PFSK-1 (cell line): ENCODE data around the gene HOXB9.

ENCODE experiments used
- FOXP2 ChIP-seq: optimal IDR thresholded peaks from 2 replicates; pipeline ENCODE3; 2011; ENCODE audit warnings: borderline replicate concordance, control low read depth, inconsistent platforms; ENCODE audit not compliant: insufficient read depth; ENCODE audit errors: extremely low read length, extremely low read depth
- POLR2AphosphoS5 ChIP-seq: IDR thresholded peaks from 2 replicates; pipeline ENCODE4 v1.6.1; 2012; ENCODE audit warnings: low read depth, mild to moderate bottlenecking, control low read depth, low read length, moderate library complexity
- SIN3A ChIP-seq: IDR thresholded peaks from 2 replicates; pipeline ENCODE4 v1.6.1; 2012; ENCODE audit warnings: mild to moderate bottlenecking, low read length, moderate library complexity, borderline replicate concordance; ENCODE audit not compliant: insufficient read depth
- TAF1 ChIP-seq: IDR thresholded peaks from 2 replicates; pipeline ENCODE4 v1.6.1; 2012; ENCODE audit warnings: low read length, control low read depth, borderline replicate concordance; ENCODE audit not compliant: insufficient read depth
- TF ChIP-seq, protein P1 (sequence below), 2 experiments: IDR thresholded peaks; 2 replicates each; pipeline versions ENCODE4 v1.6.1 to v1.8.0; 2011 to 2012; ENCODE audit warnings: low read depth in 2 of 2, low read length in 2 of 2, control low read depth in 1 of 2, inconsistent platforms in 1 of 2, mild to moderate bottlenecking in 1 of 2, moderate library complexity in 1 of 2; ENCODE audit not compliant: insufficient read depth in 1 of 2

Gene HOXB9

DNA sequence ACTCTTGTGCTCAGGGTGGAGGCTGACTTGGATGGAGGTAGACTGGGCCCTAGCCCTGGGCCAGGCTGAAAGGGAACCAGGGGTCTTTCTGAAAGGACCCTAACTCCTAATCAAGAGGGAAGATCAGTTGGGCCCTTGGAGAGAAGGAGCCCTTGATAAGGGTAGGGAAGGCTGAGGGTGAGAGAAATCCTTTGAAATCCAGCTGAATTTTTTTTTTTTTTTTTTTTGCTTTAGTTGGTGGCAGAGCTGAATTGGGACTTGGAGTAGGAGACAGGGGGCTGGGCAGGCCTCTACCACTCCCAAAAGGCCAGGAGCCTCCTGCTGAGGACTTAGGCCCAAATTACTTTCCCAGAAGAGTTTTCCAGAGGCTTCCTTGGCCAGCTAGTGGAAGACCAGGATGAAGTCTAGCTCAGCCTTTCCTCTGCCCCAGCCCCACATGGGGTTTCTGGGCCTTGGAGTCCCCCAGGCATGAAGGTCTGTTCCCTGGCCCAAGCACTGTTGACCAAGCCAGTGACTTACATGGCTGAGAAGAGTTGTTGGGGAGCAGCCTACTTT lies 35.5 kb downstream of the HOXB9 start:
- TF ChIP-seq TAF1 (no peak), POLR2AphosphoS5 (no peak)

DNA sequence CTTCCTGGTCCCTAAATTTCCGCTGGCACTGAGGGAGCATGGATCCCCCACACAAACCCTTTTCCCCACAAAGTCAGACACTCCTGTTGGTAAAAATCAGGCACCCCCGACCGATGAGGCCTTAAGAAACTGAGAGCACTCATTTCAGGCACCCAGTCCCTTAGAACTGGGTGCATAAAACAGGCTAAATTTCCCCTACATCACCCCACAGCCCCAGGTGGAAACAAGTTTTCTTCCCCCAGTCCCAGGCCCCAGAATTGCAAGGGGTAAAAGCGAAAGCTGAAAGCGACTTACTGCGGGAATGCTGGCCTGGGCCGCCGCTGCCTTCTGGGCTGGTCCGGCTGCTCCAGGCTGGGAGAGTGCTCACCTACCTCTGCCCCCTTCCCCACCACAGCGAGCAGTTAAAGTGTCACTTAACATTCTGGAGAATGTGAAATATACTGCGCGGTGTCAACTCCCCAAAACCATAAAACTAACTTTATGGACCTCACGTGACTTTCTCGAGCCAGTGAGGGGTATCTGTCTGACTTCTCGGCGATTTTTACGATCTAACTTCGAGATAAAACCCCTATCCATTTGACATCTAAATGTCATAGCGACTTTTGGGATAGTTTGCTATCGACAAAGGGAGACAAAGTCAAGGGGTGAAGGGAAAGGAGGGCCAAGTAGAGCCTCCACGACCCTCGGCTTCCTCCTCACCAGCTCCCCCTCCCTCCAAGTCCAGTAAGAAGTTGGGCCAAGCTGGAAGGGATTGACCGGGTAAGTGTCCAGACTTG lies 36.1 kb downstream of the HOXB9 start, which contains the start of gene HOXB3:
HOXB3 (minus strand) TSS at position 411 of the 776 bp plus-strand sequence. CDS start 37,767 bp downstream, outside the sequence.
- no peak for TF ChIP-seq TAF1
- no peak for TF ChIP-seq SIN3A
- TF ChIP-seq, protein P1, sequence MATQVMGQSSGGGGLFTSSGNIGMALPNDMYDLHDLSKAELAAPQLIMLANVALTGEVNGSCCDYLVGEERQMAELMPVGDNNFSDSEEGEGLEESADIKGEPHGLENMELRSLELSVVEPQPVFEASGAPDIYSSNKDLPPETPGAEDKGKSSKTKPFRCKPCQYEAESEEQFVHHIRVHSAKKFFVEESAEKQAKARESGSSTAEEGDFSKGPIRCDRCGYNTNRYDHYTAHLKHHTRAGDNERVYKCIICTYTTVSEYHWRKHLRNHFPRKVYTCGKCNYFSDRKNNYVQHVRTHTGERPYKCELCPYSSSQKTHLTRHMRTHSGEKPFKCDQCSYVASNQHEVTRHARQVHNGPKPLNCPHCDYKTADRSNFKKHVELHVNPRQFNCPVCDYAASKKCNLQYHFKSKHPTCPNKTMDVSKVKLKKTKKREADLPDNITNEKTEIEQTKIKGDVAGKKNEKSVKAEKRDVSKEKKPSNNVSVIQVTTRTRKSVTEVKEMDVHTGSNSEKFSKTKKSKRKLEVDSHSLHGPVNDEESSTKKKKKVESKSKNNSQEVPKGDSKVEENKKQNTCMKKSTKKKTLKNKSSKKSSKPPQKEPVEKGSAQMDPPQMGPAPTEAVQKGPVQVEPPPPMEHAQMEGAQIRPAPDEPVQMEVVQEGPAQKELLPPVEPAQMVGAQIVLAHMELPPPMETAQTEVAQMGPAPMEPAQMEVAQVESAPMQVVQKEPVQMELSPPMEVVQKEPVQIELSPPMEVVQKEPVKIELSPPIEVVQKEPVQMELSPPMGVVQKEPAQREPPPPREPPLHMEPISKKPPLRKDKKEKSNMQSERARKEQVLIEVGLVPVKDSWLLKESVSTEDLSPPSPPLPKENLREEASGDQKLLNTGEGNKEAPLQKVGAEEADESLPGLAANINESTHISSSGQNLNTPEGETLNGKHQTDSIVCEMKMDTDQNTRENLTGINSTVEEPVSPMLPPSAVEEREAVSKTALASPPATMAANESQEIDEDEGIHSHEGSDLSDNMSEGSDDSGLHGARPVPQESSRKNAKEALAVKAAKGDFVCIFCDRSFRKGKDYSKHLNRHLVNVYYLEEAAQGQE (IDR thresholded peaks at IDR 0.05; ENCODE audit: insufficient read depth in 1 of 2, low read depth in 2 of 2, low read length in 2 of 2), result no peak
- no peak for TF ChIP-seq POLR2AphosphoS5
- TF ChIP-seq FOXP2, result no peak

DNA sequence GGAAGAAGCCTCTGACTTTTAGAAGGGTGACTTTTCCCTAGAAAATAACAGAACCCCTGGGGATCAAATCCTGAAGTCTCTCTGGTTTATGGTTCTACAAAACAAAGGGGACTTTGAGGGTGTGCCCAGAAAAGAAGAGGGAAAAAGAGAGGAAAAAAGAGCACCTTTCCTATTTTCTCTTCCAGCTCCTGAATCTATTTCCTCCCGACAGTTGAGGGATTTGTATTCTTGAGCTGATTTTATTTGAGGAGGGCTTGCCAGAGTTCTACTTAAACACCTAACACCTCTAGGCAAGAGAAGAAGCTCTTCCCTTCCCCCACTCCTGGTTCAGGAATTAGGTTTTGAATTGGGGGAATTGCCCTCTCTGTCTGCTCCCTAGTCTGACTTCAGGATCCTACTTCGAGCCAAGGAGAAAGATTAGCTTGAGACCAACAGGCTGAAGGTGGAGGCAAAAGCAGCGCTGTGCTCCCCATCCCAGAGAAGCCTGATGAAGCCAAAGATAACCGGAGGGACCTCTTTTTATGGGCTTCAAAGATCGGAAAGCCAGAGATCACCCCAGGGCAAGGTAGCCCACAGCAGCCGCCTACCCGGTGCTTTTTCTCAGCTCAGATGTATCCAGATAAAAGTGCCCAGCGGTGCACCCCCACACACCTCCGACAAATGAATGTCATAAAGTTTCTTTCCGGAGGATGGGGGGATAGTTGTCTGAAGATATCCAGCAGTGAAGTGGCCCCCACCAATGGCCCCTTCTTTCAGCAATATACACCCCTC lies 36.9 kb downstream of the HOXB9 start:
- TF ChIP-seq POLR2AphosphoS5 (no peak), SIN3A (no peak), FOXP2 (no peak), TAF1 (no peak)
- TF ChIP-seq, protein P1 (IDR thresholded peaks at IDR 0.05; ENCODE audit: insufficient read depth in 1 of 2, low read depth in 2 of 2, low read length in 2 of 2), result no peak

DNA sequence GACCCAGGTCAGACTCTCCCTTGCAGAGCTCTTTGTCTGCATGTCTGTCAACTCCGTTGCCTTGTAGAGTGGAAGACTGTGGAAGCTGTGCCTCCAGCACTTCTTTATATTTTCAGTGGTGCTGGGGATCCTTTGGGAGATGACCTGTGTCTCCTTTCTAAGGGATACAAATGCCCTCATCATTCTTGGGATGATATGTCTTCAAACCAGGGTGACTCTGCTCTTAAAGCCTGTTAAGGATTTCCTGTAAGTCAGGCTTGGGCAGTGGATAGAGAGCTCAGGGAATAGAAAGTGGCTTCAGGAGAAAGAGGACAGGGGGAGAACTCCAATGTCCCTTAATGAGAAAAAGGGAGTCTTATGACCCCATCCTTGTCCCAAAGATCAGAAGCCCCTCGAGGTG lies 37.6 kb downstream of the HOXB9 start:
- TF ChIP-seq POLR2AphosphoS5 (no peak), TAF1 (no peak), SIN3A (no peak), FOXP2 (no peak)
- TF ChIP-seq, protein P1 (IDR thresholded peaks at IDR 0.05; ENCODE audit: insufficient read depth in 1 of 2, low read depth in 2 of 2, low read length in 2 of 2), result no peak

DNA sequence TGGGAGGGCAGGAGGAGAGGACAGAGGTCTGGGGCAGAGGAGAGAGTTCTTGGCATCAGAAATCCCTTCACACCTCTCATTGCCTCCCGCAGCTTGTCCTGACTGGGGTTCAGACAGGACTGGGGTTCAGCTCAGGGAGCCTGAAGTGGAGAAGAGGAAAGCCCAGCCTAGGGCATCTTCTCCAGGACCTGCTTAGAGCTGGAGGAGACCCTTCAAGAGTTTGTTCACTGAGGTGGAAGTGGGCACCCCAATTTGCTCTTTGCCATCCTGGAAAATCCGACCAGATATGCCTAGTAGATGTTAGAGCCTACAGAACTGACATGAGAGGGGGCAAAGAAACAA lies 38.1 kb downstream of the HOXB9 start:
- TF ChIP-seq, protein P1 (IDR thresholded peaks at IDR 0.05; ENCODE audit: insufficient read depth in 1 of 2, low read depth in 2 of 2, low read length in 2 of 2), result no peak
- TF ChIP-seq SIN3A (no peak), FOXP2 (no peak), POLR2AphosphoS5 (no peak), TAF1 (no peak)
